ENCODE measurements around the gene GPR148.

GPR148 gene

GRCh38 chr2:130749641-130750040 lies 20.8 kb downstream of the GPR148 start:
- DNase-seq (ENCODE audit: low read depth in 2 of 2): no peak

DNA sequence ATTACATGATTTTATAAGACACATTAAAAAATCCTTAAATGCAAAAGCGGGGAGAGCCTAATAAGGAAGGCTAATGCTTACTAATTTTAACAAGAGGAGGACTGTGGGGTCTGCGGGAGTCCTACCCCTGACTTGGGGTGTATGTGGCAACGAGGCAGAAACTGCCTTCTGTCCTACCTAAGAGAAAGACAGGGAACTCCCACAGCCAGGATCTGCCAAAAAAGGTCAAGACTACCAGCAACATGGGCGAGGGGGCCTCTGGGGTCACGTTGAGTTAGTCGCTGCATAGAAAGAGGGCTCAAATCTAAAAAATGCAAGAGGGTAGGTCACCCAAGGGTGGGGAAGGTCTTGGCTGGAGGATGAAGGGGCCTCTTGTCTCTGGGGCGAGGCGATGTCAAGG lies 25.9 kb downstream of the GPR148 start:
- no peak for DNase-seq (ENCODE audit: low read depth in 2 of 2)

DNA sequence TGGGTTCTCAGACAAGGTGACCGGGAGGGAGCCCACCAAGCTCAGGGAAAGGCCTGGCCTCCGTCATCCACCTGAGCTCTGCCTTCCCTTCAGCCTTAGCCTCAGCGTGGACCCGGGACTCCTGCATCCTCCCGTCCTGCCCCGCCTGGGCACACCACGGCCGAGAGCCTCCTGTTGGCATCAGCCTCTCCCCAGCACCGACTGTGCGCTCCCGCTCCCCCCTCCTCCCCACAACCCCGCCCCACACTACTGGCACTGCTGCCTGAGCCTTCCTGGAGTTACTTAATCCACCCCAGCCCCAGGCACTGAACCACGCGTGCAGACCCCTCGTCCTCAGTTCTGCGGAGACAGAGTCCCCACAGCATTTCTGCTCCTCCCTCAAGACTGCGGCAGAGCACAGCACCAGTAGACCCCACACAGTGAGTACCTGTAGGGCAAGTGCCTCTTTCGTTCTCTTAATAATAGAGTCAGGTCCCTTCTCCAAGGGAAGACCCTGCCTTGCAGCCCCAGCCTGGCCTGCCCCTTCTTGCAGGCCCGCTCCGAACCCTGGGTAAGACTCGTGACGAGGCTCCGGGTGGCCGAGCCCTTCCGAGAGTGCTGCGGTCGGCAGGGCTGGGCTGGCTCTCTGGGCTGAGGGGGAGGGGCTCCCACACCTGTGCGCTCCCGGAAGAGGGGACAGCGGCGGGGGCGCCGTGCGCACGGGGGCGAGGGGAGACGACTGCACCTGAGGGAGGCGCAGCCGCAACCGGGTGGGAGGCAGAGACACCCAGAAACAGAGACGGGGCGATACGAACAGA lies 26.6 kb downstream of the GPR148 start, which contains the start of gene AMER3:
Gene AMER3, plus strand, starts transcription at position 285 of the 797 bp plus-strand sequence. CDS start 6,533 bp downstream, outside the sequence.
- DNase-seq (ENCODE audit: low read depth in 2 of 2): no peak

DNA sequence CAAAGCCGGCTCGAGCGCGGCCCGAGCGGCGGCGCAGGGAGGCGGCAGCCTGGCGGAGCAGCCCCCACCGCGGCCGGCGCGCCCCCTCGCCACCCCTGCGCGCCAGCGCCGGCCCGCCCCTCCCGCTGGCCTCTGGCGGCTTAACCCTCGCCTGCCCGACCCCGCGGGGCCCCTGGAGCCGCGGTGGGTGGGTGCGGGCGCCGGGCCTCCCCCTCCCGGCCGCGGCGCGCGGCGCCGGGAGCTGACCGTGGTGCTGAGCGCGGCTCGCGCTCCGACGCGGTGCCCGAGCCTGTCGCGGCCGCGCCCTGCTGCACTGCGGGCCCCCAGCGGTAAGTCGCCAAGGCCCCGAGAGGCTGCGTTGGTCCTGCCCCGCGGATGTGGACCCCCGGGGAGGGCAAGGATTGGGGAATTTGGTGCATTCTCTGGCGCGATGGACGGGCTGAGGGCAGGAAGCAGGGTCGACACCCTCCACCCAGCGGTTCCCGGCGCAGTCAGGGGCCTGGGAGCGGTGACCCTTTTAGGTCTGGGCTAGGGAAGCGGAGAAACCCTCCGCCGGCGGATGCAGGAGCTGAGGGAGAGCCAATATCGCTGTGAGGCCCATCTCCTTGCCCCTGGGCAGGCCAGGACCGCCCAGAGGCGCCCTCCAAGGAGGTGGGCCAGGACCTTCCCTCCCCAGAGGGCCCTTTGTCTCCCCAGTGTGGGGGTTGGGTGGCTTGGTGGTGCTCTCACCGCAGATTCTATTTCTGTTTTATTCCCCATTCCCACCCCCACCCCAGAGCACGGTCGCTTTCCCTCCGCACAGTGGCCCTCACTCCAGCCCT lies 27.4 kb downstream of the GPR148 start:
- DNase-seq (ENCODE audit: low read depth in 2 of 2): no peak

GRCh38 chr2:130756874-130757668 lies 28.2 kb downstream of the GPR148 start:
- DNase-seq (ENCODE audit: low read depth in 2 of 2): no peak

DNA sequence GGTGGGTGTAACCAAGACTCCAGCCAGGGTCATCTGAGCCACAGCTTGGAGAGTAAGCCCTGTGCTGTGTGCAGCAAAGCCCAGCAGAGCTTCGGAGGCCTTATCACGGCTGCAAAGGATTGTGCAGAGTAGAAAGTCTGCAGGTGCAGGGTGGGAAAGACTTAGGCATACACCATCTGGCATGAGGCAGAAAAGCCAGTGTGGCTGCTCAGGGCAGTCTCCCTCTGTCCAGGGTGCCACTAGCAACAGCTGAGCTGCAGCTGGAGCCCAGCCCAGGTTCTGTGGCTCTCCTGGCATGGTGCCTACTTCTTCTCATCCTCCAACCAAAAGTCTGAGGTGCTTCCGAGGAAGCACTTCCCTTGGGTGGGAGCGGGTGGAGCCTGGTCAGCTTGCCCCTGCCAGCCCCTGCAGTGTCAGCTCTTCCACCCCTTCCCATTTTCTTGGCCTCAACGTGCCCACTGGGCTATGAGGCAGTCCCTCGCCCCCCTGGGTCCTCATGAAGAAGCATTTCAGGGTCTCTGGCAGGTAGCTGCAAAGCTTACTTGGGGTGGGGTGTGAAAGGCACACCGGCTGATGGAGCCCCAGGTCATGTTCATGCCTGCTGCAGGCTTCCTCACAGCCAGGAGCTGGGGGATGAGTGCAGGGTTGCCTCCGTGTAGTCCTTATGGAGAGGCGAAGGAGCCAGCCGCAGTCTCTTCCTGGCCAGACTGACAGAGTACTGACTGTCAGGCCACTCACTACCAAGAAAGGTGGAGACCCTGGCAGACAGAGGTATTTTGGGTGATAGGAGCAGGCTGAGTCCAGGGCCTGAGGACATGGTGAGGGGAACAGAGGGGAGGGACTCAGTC lies 31.3 kb downstream of the GPR148 start:
- DNase-seq (ENCODE audit: low read depth in 2 of 2): no peak

- DNase-seq (ENCODE audit: low read depth in 2 of 2): no peak
Measured at GRCh38 chr2:130760754-130761751, 32.2 kb downstream of the GPR148 start.

- no peak for DNase-seq (ENCODE audit: low read depth in 2 of 2)
Measured at GRCh38 chr2:130762031-130762909, 33.4 kb downstream of the GPR148 start.

DNA sequence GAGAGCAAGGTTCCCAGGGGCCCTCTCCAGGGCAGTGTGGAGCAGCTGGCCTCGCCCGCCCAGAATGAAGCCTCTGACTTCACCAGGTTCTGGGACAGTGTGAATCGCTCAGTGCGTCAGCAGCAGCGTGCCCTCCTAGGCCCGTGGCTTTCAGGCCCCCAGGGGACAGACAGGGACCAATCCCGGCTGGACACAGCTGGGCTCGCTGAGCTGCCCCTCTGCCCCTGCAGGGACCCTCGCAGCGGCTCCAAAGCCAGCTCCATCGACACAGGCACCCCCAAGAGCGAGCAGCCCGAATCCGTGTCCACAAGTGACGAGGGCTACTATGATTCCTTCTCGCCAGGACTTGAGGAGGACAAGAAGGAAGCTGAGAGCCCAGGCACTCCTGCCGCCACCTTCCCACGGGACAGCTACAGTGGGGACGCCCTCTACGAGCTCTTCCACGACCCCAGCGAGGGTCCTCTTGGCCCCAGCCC lies 34.1 kb downstream of the GPR148 start:
- DNase-seq (ENCODE audit: low read depth in 2 of 2): no peak

- DNase-seq (ENCODE audit: low read depth in 2 of 2): no peak
Measured at GRCh38 chr2:130763405-130763804, 34.5 kb downstream of the GPR148 start.

- no peak for DNase-seq (ENCODE audit: low read depth in 2 of 2)
Measured at GRCh38 chr2:130764035-130764820, 35.4 kb downstream of the GPR148 start.

DNA sequence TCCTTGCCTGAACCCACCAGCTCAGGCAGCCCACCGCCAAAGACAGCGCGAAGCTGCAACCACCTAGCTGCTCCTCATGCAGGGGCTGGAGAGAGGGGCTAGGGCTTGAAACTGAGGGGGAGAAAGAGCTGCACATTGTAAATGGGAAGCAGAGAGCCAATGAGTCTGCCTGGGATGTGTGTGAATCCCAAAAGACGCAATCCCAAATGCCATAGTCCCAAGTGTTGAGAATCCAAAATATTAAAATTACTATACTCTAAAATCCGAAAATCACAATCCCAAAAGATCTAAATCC lies 35.9 kb downstream of the GPR148 start:
- DNase-seq (ENCODE audit: low read depth in 2 of 2): no peak

DNA sequence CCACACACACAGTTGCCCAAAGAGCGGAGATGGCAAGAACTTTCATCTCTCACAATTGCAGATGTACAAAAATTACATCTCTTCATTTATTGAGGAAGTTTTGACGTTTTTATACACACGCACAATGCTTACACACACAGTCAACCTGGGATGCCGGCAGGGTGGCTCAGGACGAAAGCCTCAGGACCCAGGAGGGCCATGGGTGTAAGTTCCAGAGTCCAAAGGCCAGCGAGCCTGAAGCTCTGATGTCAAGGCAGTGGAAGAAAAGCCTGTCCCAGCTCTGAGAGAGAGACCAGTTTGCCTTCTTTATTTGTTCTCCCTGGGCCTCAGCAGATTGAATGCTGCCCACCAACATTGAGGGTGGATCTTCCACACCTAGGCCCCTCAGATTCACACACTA lies 36.6 kb downstream of the GPR148 start:
- DNase-seq (ENCODE audit: low read depth in 2 of 2): no peak

DNA sequence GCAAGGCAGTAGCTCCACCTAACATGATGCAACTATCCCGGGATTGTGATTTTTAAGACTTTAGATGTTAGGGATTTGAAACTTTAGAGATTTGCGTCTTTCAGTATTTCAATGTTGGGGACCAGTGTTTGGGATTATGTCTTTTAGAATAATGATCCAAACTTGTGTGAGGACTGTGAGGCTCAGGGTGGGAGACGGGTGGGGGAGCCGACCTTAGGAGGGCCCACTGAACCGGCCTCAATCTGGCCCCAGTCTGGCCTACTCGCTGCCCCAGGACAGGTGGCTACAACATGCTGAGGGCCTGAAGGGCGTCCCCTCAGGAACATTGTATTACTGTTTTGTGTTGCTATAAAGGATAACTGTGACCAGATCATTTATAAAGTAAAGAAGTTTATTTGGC lies 37.2 kb downstream of the GPR148 start:
- no peak for DNase-seq (ENCODE audit: low read depth in 2 of 2)

DNA sequence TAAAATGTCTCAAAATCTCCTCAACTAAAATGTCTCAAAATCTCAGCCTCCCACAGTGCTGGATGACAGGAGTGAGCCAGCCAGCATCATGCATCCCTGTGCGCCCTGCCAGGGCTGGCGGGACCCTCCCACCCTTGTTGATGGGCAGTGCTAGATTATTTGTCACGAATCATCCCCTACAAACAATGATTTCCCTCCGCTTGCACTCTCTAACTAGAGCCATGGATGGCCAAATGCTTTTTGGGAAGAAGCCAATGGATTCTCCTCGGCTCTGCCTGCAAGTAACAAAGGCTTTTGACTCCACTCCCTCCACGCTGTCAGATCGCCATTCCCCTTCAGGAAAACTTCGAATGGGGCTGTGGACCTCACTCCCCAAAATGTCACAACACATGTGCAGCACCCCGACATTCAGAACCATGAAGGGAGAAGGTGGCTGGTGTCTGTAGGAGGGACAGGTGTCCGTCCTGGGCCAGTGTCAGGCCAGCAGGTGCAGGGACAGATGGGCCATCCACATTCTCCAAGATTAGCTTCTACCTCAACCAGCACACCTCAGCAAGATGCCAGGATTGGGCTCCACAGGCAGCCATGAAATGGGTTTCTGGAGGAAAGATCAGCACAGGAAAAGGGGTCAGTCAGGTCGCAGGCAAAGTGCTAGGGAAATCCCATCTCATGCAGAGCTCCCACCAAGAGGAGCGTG lies 38.0 kb downstream of the GPR148 start:
- DNase-seq (ENCODE audit: low read depth in 2 of 2): no peak

GRCh38 chr2:130767408-130767775 lies 38.5 kb downstream of the GPR148 start:
- no peak for DNase-seq (ENCODE audit: low read depth in 2 of 2)

GRCh38 chr2:130768191-130768855 lies 39.5 kb downstream of the GPR148 start:
- DNase-seq (ENCODE audit: low read depth in 2 of 2): no peak

Measured in stimulated activated CD4-positive, alpha-beta T cell treated with anti-CD3 and anti-CD28 coated beads, Interleukin-12 subunit alpha, Interleukin-12 subunit beta, amount 100 ng/mL, for 24 hours (primary cell).